HepG2 (cell line): ENCODE measurements around the gene SCRT2. TPM values are rescaled to one million over a fixed set of nuclear protein-coding genes. Genes with fewer than 3 reads are reported as not detected.

Source experiments
- GTF3A ChIP-seq: sonication (generic); formaldehyde crosslinking; conservative IDR thresholded peaks from 2 replicates; pipeline ENCODE4 v1.4.0; 2020; ENCODE audit warnings: mild to moderate bottlenecking, missing genetic modification reagents
- KDM2A ChIP-seq: sonication (generic); formaldehyde crosslinking; IDR thresholded peaks from 2 replicates; pipeline ENCODE4 v1.4.0; 2020; ENCODE audit warnings: low read depth, missing genetic modification reagents, borderline replicate concordance
- LCORL ChIP-seq, 2 experiments: fragments of 450-650 bp in 1 of 2; sonication (generic) in 1 of 2; formaldehyde crosslinking in 1 of 2; IDR thresholded peaks; 2 replicates each; pipeline versions ENCODE4 v1.5.0 to v1.6.1; 2017 to 2020; ENCODE audit warnings: antibody characterized with exemption in 1 of 2, missing genetic modification reagents in 1 of 2
- MTA1 ChIP-seq: sonication (generic); formaldehyde crosslinking; IDR thresholded peaks from 2 replicates; pipeline ENCODE4 v1.4.0; 2020; ENCODE audit warnings: missing genetic modification reagents, mild to moderate bottlenecking, borderline replicate concordance
- NFKB2 ChIP-seq: sonication (generic); formaldehyde crosslinking; IDR thresholded peaks from 2 replicates; pipeline ENCODE4 v1.4.0; 2020; ENCODE audit warnings: missing genetic modification reagents, borderline replicate concordance
- PRMT3 ChIP-seq: sonication (generic); formaldehyde crosslinking; IDR thresholded peaks from 2 replicates; pipeline ENCODE4 v1.8.1; 2022; ENCODE audit warnings: low read depth, mild to moderate bottlenecking, moderate library complexity, missing genetic modification reagents, borderline replicate concordance
- RORA ChIP-seq: sonication (generic); formaldehyde crosslinking; IDR thresholded peaks from 2 replicates; pipeline ENCODE4 v1.5.0; 2020; ENCODE audit warnings: mild to moderate bottlenecking, missing genetic modification reagents, moderate library complexity
- TBL1XR1 ChIP-seq: fragments of 150-350 bp; IDR thresholded peaks from 2 replicates; pipeline ENCODE4 v1.6.1; 2014; ENCODE audit warnings: borderline replicate concordance, low read length; ENCODE audit not compliant: partially characterized antibody
- TMF1 ChIP-seq: sonication (generic); formaldehyde crosslinking; IDR thresholded peaks from 2 replicates; pipeline ENCODE4 v1.8.1; 2022; ENCODE audit warnings: low read depth, missing genetic modification reagents
- ZMAT3 ChIP-seq: sonication (generic); formaldehyde crosslinking; conservative IDR thresholded peaks from 2 replicates; pipeline ENCODE4 v1.7.0; 2021; ENCODE audit warnings: missing genetic modification reagents
- ZNF124 ChIP-seq: sonication (generic); formaldehyde crosslinking; IDR thresholded peaks from 2 replicates; pipeline ENCODE4 v1.4.0; 2020; ENCODE audit warnings: missing genetic modification reagents
- ZNF274 ChIP-seq: sonication (generic); formaldehyde crosslinking; IDR thresholded peaks from 2 replicates; pipeline ENCODE4 v1.5.1; 2020; ENCODE audit warnings: mild to moderate bottlenecking, missing genetic modification reagents
- ZNF496 ChIP-seq: sonication (generic); formaldehyde crosslinking; IDR thresholded peaks from 2 replicates; pipeline ENCODE4 v1.8.1; 2023; ENCODE audit warnings: mild to moderate bottlenecking, moderate library complexity, missing genetic modification reagents; ENCODE audit not compliant: insufficient replicate concordance
- ZNF577 ChIP-seq: sonication (generic); formaldehyde crosslinking; IDR thresholded peaks from 2 replicates; pipeline ENCODE4 v1.4.0; 2020; ENCODE audit warnings: mild to moderate bottlenecking, low read depth, missing genetic modification reagents, borderline replicate concordance
- ZNF775 ChIP-seq: sonication (generic); formaldehyde crosslinking; IDR thresholded peaks from 2 replicates; pipeline ENCODE4 v1.4.0; 2020; ENCODE audit warnings: missing genetic modification reagents, mild to moderate bottlenecking, moderate library complexity, borderline replicate concordance
- polyA plus RNA-seq, 8 experiments: library from polyadenylated mRNA; depleted of rRNA in 3 of 8; stranded (reverse) in 7 of 8; unstranded in 1 of 8; fragments of >200 nt; fragmentation: Illumina TruSeq in 4 of 8; extraction: Trizol in 4 of 8; gene quantifications; 2 replicates each; pipeline versions ENCODE4 v1.2.1 to v1.2.3, GENCODE V29; 2011 to 2016; ENCODE audit warnings: low read depth in 4 of 8, missing spikeins in 1 of 8, mixed read lengths in 1 of 8; ENCODE audit not compliant: insufficient read depth in 1 of 8
- total RNA-seq, 5 experiments: library from RNA; depleted of rRNA; stranded (reverse); fragments of >200 nt; fragmentation: Illumina TruSeq; extraction: Trizol; gene quantifications; 2 replicates each; pipeline ENCODE4 v1.2.3, GENCODE V29; 2016; ENCODE audit warnings: low read depth in 1 of 5
- TF ChIP-seq, protein P1 (sequence below): sonication (generic); formaldehyde crosslinking; IDR thresholded peaks from 2 replicates; pipeline ENCODE4 v1.5.0; 2020; ENCODE audit warnings: missing genetic modification reagents
- TF ChIP-seq, protein P2 (sequence below): sonication (generic); formaldehyde crosslinking; IDR thresholded peaks from 2 replicates; pipeline ENCODE4 v1.4.0; 2020; ENCODE audit warnings: missing genetic modification reagents
- TF ChIP-seq, protein P3 (sequence below): sonication (generic); formaldehyde crosslinking; IDR thresholded peaks from 2 replicates; pipeline ENCODE4 v1.8.0; 2022; ENCODE audit warnings: mild to moderate bottlenecking, missing genetic modification reagents

SCRT2 gene
- total and polyA plus RNA-seq, 2 of the 13 experiments (the other 11 are each of a cell fraction or from before 2014, with no cell fraction given), result not detected

DNA sequence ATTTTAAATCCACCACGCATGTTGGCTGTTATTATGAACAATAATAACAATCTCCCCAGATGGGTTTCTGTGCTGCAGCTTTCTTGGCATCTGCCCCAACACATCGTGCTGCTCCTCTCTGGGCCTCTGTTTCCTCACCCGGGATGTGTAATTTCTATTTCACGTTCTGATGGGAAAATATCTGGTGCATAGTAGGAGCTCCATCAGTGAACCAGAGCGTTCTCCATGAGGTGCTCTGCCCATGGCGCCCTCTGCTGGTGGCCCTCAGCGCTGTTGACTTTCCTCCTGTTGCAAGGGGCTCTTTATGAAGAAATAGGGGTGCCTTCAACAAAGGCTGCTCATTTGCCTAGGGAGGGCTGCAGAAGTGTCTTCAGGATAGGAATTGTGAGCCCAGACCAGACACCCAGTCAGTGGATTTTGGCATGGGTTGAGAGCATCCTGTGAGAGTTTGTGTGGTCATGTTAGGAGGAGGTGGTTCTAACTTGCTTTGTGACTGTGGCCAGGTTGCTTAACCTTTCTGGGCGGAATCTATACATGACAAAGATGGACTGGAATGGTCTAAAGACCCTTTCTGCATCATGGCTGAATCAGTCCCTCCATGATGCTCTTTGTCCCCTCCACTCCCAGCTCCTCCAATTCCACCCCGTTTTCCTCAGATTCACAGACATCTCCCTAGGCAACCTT, 8.1 kb downstream of the SCRT2 start (continued):
- TF ChIP-seq, protein P1, sequence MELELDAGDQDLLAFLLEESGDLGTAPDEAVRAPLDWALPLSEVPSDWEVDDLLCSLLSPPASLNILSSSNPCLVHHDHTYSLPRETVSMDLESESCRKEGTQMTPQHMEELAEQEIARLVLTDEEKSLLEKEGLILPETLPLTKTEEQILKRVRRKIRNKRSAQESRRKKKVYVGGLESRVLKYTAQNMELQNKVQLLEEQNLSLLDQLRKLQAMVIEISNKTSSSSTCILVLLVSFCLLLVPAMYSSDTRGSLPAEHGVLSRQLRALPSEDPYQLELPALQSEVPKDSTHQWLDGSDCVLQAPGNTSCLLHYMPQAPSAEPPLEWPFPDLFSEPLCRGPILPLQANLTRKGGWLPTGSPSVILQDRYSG (CRISPR knock-in tag), result no peak
- TF ChIP-seq KDM2A, result peak; percentile 66; the same call in 1 of the 2 replicates
- TF ChIP-seq TBL1XR1, result no peak
- no peak for TF ChIP-seq LCORL (IDR thresholded peaks at IDR 0.05)
- no peak for TF ChIP-seq LCORL (CRISPR knock-in tag; IDR thresholded peaks at IDR 0.05)
- TF ChIP-seq, protein P2, sequence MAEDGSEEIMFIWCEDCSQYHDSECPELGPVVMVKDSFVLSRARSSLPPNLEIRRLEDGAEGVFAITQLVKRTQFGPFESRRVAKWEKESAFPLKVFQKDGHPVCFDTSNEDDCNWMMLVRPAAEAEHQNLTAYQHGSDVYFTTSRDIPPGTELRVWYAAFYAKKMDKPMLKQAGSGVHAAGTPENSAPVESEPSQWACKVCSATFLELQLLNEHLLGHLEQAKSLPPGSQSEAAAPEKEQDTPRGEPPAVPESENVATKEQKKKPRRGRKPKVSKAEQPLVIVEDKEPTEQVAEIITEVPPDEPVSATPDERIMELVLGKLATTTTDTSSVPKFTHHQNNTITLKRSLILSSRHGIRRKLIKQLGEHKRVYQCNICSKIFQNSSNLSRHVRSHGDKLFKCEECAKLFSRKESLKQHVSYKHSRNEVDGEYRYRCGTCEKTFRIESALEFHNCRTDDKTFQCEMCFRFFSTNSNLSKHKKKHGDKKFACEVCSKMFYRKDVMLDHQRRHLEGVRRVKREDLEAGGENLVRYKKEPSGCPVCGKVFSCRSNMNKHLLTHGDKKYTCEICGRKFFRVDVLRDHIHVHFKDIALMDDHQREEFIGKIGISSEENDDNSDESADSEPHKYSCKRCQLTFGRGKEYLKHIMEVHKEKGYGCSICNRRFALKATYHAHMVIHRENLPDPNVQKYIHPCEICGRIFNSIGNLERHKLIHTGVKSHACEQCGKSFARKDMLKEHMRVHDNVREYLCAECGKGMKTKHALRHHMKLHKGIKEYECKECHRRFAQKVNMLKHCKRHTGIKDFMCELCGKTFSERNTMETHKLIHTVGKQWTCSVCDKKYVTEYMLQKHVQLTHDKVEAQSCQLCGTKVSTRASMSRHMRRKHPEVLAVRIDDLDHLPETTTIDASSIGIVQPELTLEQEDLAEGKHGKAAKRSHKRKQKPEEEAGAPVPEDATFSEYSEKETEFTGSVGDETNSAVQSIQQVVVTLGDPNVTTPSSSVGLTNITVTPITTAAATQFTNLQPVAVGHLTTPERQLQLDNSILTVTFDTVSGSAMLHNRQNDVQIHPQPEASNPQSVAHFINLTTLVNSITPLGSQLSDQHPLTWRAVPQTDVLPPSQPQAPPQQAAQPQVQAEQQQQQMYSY, result no peak
- no peak for TF ChIP-seq MTA1
- TF ChIP-seq ZMAT3, result no peak
- no peak for TF ChIP-seq TMF1 (CRISPR knock-in tag)
- TF ChIP-seq ZNF124, result no peak
- TF ChIP-seq ZNF274 (CRISPR knock-in tag), result no peak
- TF ChIP-seq NFKB2 (CRISPR knock-in tag), result no peak
- TF ChIP-seq ZNF577 (CRISPR knock-in tag), result no peak
- no peak for TF ChIP-seq GTF3A
- TF ChIP-seq RORA, result no peak
- no peak for TF ChIP-seq ZNF496
- TF ChIP-seq ZNF775 (CRISPR knock-in tag), result no peak
- TF ChIP-seq, protein P3, sequence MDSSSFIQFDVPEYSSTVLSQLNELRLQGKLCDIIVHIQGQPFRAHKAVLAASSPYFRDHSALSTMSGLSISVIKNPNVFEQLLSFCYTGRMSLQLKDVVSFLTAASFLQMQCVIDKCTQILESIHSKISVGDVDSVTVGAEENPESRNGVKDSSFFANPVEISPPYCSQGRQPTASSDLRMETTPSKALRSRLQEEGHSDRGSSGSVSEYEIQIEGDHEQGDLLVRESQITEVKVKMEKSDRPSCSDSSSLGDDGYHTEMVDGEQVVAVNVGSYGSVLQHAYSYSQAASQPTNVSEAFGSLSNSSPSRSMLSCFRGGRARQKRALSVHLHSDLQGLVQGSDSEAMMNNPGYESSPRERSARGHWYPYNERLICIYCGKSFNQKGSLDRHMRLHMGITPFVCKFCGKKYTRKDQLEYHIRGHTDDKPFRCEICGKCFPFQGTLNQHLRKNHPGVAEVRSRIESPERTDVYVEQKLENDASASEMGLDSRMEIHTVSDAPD (CRISPR knock-in tag), result no peak
- no peak for TF ChIP-seq PRMT3
